22Rv1 (cell line): ENCODE data around the gene CUL9.

Experiments
- CTCF ChIP-seq: fragments of 450-650 bp; IDR thresholded peaks from 2 replicates; pipeline ENCODE4 v1.5.1; 2017; ENCODE audit warnings: mild to moderate bottlenecking
- ZFX ChIP-seq: fragments of 450-650 bp; IDR thresholded peaks from 2 replicates; pipeline ENCODE4 v1.6.1; 2017; ENCODE audit warnings: antibody characterized with exemption, borderline replicate concordance

GRCh38 chr6:43226192-43226851, 44.3 kb downstream of the CUL9 start:
- TF ChIP-seq CTCF: no peak
- no peak for TF ChIP-seq ZFX
